Mesenteric fat pad (tissue), 1 donor: ENCODE data around the gene NDUFA8. TPM values are rescaled to one million over a fixed set of nuclear protein-coding genes. Genes with fewer than 3 reads are reported as not detected.
"Not testable (repeated sequence)": the region's sequence is repeated elsewhere in the genome, so short reads cannot be mapped to it uniquely, and the experiment has no call there.

ENCODE experiments used
- DNase-seq: peaks from one replicate; pipeline ENCODE4 v3.0.0-alpha.2; 2020; ENCODE audit warnings: low spot score
- total RNA-seq: library from RNA; stranded (reverse); fragmentation: NEBNext Ultra II Directional; extraction: Animal tissue kit (Norgen Biotek cat#: 25700); gene quantifications from one replicate; pipeline ENCODE4 v1.2.1, GENCODE V29; 2021
- donor health status: DM: yes; HTN: yes; CAD: no.

Gene NDUFA8
- total RNA-seq, 1 donor from 2014 or later = 47.5 TPM

DNA sequence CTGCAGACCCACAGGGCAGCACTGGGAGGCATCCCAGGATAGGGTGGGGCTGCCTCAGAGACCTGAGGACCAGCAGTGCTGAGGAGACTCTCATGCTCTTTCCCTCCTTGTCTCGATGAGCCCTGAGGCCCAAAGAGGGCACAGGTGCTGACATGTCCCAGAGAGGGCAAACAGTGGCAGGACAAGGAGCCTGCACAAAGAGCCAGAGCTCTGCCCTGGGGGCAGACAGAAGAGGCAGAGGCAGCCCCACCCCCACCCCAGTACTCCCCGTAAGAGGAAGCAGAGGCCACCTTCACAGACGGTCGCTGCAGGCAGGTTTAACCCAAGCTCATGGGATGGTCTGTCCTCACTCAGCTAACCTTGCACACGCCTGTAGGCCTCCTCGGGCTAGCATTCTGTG, 37.1 kb downstream of the NDUFA8 start:
- DNase-seq = no peak

DNA sequence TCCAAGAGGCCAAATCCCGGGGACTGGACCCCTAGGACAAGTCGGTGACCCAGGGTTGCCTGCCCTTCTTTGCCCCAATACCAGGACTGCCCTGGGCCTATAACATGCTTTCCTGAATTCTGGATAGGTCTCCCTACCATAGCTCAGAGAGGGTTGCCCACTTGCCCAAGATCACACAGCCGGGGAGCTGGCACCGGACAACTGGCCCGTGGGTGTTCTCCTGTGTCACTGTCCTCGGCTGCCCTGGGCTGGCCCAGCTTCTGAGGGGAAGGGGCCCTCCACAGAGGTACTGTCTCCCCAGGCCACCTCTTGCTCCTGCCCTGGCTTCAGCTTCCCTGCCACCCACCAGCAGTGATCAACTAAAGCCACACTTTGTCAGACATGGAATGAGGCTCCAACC, 37.6 kb downstream of the NDUFA8 start:
- no peak for DNase-seq

DNA sequence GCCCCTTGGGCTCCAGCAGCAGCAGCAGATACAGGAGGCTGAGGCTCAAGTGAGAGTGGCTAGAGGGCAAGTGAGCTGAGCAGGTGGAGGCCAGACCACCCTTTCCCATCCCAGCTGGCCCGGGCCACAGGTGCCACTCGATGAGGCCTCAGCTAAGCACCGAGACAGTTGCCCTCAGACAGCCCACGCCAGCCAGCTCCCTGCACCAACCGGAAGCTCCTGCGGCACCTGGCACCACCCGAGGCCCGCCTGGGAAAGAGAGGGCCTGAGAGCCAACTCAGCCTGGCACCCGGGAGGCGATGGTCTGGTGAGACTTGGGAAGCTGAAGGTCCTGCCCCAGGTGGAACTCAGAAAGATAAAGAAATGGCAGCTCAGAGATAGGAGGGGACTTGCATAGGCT, 38.2 kb downstream of the NDUFA8 start:
- no peak for DNase-seq

DNA sequence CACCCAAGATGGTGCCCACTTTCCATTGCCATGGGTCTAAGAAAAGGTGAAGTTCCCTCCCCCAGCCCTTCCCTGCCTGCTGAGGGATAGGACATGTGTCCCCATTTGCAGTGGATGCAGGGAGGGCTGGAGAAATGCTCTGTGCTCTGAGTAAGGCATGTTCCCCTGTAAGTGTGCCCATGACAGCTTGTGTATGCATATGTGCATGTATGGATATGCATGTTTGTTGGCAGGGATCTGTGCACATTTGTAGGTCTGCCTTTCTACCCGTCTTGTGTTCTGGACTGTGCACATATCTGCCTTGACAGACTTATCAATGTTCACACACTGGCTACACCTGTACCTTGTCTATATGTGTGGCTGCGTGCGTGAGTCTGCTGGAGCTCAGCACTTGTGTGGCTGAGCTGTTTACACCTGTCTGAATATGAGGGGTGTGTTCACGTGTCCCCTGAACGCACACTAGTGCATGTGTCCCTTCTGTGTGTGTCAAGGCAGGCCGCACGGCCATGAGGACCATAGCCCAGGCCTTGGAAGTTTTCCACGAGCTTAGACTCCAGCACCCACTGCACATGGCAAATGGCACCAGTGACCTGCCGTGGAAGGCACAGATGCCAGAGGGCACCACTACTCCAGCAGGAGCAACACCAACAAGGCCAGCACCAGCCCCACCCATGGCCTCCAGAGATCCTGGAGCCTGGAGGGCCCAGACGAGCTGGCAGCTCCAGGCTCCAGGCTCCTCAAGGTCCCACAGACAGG, 39.1 kb downstream of the NDUFA8 start:
- DNase-seq = no peak

DNA sequence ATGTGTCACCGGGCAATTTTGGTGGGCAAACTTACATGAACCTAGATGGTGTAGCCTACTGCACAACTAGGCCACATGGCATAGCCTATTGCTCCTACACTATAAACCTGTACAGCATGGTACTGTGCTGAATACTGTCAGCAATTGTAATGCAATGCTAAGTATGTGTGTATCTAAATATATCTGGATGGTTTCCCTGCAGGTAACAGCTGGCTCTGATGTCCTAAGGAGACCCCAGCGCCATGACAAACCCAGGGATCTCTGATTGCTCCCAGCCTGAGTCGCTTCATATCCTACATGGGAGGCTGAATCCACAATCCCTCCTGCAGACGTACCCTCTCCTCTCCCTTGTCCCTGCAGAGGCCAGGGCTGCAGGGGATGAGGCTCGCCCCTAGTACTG, 39.9 kb downstream of the NDUFA8 start:
- DNase-seq = no peak

DNA sequence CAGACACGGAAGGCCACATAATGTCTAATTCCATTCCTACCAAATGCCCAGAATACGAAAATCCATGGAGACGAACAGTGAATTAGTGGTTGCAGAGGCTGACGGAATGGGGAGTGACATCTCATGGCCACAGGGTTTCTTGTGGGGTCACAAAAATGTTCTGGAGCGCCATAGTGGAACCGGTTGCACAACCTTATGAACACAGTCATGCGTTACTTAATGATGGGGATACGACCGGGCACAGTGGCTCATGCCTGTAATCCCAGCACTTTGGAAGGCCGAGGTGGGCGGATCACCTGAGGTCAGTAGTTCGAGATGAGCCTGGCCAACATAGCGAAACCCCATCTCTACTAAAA, 40.4 kb downstream of the NDUFA8 start:
- DNase-seq = no peak

DNA sequence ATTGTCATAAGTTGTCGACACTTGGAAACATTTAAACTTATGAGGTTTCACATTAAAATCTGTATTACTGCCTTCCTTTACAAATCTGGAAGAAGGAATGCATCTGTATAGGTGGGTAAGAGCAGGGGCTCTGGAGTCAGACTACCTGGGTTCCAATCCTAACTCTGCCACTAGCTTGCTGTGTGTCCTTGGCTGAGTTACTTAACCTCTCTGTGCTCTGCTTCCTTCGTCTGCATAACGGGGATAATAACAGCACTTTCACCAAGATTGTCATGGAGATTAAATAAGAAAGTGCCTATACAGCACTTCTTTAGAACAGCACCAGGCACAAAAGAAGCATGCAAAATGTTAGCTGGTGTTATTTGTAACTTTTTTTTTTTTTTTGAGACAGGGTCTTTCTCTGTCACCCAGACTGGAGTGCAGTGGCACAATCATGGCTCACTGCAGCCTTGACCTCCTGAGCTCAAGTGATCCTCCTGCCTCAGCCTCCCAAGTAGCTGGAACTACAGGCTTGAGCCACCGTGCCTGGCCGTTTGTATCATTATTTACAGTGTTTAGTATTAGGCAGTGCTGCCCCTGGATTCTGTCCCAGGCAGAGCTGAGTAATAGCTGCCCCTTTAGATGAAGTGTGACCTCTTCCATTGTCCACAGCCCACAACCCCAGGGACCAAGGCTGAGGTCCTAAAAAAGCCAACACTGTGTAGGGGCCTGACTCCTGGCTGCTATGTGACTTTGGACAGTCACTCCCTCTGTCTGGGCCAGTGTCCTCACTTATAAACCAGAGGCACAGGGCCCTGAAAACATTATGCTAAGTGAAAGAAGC, 41.0 kb downstream of the NDUFA8 start:
- no peak for DNase-seq

DNA sequence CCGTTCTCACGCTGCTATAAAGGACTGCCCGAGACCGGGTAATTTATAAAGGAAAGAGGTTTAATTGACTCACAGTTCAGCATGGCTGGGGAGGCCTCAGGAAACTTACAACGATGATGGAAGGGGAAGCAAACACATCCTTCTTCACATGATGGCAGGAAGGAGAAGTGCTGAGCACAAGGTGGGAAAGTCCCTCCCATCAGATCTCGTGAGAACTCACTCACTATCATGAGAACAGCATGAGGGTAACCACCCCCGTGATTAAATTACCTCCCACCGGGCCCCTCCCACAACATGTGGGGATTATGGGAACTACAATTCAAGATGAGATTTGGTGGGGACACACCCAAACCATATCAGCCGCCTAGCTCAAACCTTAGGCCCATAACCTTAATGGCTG, 42.3 kb downstream of the NDUFA8 start:
- DNase-seq = not testable (repeated sequence)

DNA sequence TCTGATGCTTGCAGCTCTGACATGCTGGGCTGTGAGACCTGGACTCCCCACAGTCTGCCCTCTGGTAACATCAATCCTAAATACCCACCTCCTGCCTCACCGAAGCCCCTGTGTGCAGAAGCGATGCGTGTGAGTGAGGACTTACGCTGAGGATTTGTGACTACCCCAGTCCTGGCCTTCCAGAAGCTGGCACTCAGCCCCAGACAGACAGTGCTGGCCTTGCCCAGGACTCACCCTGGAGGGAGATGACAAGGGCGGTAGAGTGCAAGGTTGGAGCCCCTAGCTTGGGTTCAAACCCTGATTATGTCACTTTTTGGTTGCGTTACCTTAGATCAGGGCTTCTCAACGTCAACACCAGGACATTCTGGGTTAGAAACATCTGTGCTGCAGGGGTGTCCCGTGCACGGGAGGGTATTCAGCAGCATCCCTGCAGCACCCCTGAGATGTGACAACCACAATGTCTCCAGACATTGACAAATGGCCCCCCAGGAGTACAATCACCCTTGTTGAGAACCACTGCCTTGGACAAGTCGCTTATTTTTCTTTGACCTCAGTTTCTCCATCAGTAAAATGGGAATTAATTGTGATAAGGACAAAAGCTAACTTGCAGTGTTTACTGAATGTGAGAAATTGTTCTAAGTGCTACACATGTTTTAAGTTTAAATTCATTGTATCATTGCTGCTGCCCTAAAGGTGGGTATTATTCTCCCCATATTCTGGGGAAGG, 43.0 kb downstream of the NDUFA8 start:
- DNase-seq = no peak

DNA sequence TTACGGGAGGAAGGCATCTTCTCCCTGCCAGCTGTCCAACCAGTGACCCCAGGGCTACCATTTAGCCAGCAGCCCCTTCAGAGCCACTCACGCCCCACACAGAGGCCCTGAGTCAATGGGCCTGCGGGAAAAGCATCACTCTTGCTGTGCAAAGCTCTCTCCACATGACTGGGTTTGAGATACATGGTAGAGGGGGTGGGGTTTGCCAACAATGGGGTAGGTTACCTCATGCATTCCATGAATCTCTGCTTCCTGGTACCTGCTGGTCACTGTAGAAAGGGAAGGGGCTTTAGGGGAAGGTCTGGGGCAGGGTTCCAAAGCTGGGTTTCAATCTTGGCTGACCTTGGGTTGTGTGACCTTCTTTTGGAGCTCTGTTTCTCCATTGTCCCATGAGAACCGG, 43.5 kb downstream of the NDUFA8 start:
- no peak for DNase-seq

DNA sequence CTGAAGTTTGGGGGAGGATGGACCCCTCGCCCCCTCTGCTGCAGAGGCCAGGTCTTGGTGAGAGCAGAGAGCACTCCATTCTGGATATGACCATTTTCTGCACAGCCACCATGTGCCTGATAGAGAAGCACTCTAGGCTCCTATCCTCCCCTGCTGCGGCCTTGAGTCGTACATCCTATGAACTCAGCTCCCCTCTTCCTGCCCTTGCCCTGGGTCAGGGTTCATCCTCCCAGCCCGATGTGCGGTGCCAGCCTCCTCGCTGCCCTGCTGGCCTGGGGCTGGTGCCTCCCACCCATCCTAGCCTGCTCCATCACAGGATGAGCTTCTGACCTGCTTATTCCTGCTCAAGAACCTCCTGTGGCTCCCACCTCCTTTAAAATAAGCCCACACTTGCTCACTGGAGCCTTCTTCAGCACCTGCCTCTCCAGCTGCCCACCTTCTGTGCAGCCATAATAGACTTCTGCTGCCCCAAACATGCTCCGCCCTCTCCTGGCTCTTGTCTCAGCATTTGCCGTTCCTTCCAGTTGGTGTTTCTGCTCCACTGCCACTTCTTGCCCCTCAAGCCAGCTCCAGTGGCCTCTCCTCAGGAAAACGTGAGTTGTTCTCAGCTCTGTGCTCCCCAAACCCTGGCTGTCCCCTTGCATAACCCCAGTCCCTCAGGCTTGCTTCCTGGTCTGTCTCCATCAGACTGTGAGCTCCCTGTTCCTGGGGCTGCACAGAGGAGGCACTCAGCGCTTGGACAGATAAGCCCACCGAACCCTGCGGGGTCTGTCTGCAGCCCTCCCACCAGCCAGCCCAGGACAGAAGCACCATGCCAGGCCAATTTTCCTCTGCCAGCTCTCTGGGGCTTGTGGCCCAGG, 44.2 kb downstream of the NDUFA8 start:
- no peak for DNase-seq

DNA sequence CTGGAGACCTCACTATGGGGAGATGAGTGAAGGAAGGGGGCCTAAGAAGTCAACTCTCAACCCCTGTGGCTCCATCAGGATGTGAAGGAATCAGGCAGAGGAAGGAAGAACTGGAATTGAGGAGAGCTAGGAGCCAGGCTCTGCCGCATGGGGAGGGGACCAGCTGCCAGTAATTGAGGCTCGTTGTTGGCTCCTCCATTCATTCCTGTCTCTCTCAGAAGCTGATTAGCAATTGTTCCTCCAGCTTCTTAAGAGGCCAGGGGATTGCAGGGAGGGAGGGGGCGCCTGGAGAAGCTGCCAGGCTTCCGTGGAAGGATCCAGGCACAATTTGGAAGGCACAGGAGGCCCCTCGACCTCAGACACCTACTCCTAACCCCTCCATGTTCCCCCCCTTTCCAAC, 46.0 kb downstream of the NDUFA8 start:
- DNase-seq = no peak

DNA sequence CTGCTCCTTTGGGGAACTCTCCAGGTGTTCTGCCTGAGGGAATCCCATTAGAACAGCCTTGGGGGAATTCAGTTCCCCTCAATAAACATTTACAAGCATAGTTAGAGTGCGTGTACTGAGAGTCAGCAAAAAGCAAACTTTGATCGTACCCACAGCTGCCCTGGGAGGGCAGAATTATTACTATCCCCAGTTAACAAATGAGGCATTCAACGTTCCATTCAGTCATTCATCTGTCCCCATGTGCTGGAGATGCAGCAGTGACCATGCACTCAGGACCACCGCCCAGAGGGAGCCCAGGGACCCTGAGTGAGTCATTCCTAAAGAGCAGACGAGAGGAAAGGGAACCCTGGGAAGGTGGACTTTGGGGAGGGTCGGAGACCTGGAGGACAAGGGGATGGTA, 47.3 kb downstream of the NDUFA8 start:
- no peak for DNase-seq

DNA sequence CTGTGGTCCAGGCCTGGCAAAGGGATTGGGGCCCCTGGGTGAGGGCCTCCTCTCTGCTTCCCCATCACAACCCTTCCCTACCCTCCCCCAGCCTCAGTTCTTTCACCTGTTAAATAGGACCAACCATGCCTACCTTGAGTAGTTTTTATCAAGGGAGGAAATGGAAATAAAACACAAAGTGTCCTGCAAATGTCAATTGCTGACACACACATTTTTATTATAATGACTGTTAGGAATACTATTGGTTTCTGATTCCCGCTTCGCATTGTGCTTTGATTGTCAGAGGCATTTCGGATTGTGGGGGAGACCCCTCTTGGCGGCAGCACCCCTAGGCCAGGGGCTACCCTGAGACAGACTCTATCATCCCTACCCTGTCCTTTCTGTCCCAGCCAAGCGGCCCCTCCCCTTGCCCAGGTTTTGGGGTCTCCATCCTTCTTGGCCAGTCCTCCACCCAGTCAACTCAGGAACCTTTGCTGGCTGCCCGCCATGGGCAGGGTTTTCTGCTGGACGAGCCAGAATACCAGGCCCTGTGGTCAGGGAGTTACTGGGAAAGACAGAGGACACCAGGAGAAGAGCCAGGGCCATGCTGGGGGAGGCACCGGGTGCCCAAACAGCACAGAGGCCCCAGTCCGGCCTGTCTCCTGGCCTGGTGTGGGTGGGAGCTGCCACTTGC, 48.0 kb downstream of the NDUFA8 start:
- DNase-seq = no peak

DNA sequence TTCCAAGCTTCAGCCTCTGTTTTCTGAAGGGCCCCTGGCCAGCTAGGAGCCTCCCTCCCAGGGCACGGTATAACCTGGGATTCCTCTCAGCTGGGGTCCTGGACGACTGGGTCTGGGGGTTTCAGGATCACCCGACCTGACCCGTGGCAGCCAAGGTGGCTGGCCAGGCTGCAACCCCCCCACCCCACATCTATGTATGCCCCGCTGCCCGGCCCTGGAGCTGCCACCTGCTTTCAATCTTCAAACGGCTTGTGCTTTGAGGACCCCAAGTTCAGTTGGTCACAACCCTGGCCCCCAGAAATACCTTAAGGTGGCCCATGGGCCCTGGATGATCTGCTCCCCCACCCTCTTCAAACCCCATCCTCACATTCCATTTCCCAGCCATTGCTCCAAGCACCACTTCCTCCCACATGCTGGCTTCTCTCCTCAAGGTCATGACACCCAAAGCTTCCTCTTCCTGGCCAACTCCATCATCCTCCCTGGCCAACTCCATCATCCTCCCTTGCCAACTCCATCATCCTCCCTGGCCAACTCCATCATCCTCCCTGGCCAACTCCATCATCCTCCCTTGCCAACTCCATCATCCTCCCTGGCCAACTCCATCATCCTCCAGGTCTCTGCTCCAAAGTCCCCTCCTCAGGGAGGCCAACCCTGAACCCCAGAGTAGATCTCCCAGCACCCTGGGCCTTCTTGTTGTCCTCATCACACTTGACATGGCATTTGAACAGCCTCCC, 49.3 kb downstream of the NDUFA8 start:
- no peak for DNase-seq

DNA sequence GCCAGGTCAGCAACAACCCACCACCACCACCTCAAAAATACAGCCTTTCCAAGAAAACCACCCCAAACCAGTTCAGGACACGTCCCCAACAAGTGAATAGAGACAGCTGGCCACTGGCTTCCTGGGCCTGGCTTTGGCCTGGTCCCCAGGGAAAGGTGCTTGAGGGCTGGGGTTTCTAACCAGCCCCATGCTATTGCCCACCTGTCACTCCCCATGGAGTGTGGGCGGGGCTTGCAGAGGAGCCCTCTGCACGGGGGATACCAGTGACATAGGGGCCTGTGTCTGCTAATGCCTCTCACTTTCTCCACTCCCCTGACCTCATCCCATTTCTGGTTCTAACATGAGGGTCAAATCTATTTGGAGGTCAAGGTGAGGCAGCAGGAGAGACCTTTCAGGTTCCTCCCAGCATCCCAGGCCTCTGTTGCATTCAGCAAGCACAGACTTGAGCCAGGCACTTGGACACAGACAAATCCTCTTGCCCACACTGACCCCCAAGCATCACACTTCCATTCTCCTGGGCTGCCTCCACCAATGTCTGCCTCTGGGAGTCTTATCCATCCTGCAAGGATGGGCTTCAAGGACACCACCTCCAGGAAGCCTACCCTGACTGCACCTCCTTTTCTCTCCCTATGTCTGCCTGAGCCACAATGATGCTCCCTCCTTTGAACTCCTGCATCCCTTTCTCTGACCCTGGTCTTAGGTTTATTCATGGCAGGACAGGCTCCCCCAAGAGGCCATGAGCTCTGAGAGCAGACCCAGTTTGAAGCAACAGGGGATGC, 50.4 kb downstream of the NDUFA8 start:
- DNase-seq = no peak

DNA sequence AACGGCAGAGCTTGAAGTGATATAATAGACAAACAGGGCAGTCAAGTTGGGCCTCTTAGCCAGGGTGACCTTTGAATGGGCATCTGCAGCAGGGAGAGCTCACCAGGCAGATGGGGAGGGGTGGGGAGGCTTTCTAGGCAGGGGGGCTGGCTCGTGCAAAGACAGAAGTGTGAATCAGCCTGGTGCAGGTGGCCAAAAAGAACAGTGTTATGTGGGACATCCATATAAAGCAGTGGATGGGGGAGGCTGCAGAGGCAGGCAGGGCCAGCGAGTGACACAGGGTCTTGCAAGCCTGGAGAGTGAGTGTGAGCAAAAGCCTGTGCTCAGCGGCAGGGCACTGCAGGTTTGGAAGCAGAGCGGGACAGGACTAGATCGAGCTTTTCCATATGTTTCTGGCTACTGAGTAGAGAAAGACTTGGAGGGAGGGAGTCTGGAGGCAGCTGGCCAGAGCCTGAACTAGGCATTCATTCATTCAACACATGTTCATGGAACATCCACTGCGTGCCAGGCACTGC, 52.2 kb downstream of the NDUFA8 start:
- DNase-seq = no peak

DNA sequence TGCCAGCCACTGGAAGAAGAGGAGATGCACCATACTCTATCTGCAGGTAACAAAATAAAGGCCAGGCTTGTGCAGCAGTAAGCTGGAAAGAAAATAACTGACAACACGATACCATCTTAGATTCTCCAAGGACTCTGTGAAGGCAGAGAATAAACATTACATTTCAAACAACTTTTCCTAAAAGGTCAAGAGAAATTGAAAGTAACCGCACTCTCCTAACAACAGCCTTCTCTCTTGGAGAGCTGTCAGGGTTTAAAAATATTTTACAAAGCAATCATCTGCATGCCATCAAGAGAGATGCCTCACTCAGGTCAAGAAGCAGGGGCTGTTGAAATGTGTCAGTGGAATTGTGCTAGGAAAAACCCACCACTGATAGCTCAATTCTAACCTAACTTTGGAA, 53.0 kb downstream of the NDUFA8 start:
- no peak for DNase-seq

DNA sequence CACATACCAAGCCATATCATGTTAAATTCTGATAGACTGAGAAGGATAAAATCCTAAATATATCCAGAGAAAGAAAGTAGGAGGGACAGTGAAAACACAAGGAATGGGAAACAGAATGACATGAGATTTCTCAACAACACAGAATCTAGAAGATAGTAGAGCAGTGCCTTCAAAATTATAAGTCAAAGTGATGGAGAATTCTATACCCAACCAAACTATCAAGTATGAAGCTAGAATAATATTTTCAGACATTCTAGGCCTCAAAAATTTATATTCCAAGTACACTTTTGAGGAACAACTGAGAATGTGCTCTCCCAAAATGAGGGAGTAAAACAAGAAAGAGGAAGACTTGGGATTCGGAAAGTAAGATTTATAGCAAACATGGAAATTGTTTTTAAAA, 55.6 kb downstream of the NDUFA8 start:
- DNase-seq = no peak
